ENCODE data around the gene FGB. TPM values are rescaled to one million over a fixed set of nuclear protein-coding genes. Genes with fewer than 3 reads are reported as not detected.
A peak's percentile ranks its signal among the peaks of the same experiment; 100 is the strongest.

FGB gene
- total and polyA plus RNA-seq, 9 of the 15 experiments (the other 6 are each of a cell fraction or from before 2014, with no cell fraction given), result 0.07 to 1.9 (median 0.13) TPM; not detected in 6

GRCh38 chr4:154549894-154550790, 12.7 kb upstream of the FGB start, which contains the start of gene PLRG1 (continued):
- peak; percentile 63 for TF ChIP-seq MEIS2 (IDR thresholded peaks at IDR 0.05; ENCODE audit: partially characterized antibody)
- peak; percentile 71 for TF ChIP-seq TAF1 (IDR thresholded peaks at IDR 0.05; ENCODE audit: control insufficient read depth, extremely low read depth, insufficient read depth, low read length, severe bottlenecking)
- peak; percentile 41; the same call in 1 of the 2 replicates for TF ChIP-seq ELF1 (tag; IDR thresholded peaks at IDR 0.05)
- TF ChIP-seq, protein P1, sequence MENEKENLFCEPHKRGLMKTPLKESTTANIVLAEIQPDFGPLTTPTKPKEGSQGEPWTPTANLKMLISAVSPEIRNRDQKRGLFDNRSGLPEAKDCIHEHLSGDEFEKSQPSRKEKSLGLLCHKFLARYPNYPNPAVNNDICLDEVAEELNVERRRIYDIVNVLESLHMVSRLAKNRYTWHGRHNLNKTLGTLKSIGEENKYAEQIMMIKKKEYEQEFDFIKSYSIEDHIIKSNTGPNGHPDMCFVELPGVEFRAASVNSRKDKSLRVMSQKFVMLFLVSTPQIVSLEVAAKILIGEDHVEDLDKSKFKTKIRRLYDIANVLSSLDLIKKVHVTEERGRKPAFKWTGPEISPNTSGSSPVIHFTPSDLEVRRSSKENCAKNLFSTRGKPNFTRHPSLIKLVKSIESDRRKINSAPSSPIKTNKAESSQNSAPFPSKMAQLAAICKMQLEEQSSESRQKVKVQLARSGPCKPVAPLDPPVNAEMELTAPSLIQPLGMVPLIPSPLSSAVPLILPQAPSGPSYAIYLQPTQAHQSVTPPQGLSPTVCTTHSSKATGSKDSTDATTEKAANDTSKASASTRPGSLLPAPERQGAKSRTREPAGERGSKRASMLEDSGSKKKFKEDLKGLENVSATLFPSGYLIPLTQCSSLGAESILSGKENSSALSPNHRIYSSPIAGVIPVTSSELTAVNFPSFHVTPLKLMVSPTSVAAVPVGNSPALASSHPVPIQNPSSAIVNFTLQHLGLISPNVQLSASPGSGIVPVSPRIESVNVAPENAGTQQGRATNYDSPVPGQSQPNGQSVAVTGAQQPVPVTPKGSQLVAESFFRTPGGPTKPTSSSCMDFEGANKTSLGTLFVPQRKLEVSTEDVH (IDR thresholded peaks at IDR 0.05; ENCODE audit: low read depth, partially characterized antibody), result peak; percentile 35
- no peak for TF ChIP-seq GTF2F1 (IDR thresholded peaks at IDR 0.05; ENCODE audit: low read depth, low read length)
- TF ChIP-seq POLR2H (tag; IDR thresholded peaks at IDR 0.05; ENCODE audit: low read depth), result peak; percentile 70; the same call in 1 of the 2 replicates
- TF ChIP-seq, protein P2, sequence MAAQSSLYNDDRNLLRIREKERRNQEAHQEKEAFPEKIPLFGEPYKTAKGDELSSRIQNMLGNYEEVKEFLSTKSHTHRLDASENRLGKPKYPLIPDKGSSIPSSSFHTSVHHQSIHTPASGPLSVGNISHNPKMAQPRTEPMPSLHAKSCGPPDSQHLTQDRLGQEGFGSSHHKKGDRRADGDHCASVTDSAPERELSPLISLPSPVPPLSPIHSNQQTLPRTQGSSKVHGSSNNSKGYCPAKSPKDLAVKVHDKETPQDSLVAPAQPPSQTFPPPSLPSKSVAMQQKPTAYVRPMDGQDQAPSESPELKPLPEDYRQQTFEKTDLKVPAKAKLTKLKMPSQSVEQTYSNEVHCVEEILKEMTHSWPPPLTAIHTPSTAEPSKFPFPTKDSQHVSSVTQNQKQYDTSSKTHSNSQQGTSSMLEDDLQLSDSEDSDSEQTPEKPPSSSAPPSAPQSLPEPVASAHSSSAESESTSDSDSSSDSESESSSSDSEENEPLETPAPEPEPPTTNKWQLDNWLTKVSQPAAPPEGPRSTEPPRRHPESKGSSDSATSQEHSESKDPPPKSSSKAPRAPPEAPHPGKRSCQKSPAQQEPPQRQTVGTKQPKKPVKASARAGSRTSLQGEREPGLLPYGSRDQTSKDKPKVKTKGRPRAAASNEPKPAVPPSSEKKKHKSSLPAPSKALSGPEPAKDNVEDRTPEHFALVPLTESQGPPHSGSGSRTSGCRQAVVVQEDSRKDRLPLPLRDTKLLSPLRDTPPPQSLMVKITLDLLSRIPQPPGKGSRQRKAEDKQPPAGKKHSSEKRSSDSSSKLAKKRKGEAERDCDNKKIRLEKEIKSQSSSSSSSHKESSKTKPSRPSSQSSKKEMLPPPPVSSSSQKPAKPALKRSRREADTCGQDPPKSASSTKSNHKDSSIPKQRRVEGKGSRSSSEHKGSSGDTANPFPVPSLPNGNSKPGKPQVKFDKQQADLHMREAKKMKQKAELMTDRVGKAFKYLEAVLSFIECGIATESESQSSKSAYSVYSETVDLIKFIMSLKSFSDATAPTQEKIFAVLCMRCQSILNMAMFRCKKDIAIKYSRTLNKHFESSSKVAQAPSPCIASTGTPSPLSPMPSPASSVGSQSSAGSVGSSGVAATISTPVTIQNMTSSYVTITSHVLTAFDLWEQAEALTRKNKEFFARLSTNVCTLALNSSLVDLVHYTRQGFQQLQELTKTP (IDR thresholded peaks at IDR 0.05; ENCODE audit: low read depth in 1 of 2, partially characterized antibody in 2 of 2), result peak; percentile 34 to 92
- peak; percentile 45 for TF ChIP-seq TBP (optimal IDR thresholded peaks at IDR 0.05; ENCODE audit: low read depth, low read length)
- peak; percentile 84 for TF ChIP-seq ATF3 (IDR thresholded peaks at IDR 0.05)
- TF ChIP-seq ATF3 (CRISPR knock-in tag; conservative IDR thresholded peaks at IDR 0.05), result no peak
- TF ChIP-seq, protein P3, sequence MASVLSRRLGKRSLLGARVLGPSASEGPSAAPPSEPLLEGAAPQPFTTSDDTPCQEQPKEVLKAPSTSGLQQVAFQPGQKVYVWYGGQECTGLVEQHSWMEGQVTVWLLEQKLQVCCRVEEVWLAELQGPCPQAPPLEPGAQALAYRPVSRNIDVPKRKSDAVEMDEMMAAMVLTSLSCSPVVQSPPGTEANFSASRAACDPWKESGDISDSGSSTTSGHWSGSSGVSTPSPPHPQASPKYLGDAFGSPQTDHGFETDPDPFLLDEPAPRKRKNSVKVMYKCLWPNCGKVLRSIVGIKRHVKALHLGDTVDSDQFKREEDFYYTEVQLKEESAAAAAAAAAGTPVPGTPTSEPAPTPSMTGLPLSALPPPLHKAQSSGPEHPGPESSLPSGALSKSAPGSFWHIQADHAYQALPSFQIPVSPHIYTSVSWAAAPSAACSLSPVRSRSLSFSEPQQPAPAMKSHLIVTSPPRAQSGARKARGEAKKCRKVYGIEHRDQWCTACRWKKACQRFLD (CRISPR knock-in tag; IDR thresholded peaks at IDR 0.05), result peak; percentile 19; the same call in 1 of the 2 replicates
- peak; percentile 86 for TF ChIP-seq RBFOX2 (IDR thresholded peaks at IDR 0.05; ENCODE audit: low read depth, low read length)
- TF ChIP-seq CHD1 (IDR thresholded peaks at IDR 0.05; ENCODE audit: low read length), result peak; percentile 43
- TF ChIP-seq CTBP1 (IDR thresholded peaks at IDR 0.05; ENCODE audit: borderline replicate concordance), result 0 out of 2 replicates have a peak, but pooled peaks have one; percentile 40
- peak; percentile 47; the same call in 1 of the 2 replicates for TF ChIP-seq PML (IDR thresholded peaks at IDR 0.05; ENCODE audit: low read length)

All from K562 (cell line).